AG09309 (cell line): ENCODE data around the gene TGFBR3L.
"Not testable (repeated sequence)": the region's sequence is repeated elsewhere in the genome, so short reads cannot be mapped to it uniquely, and the experiment has no call there.

Experiments
- DNase-seq: peaks from one replicate; pipeline ENCODE4 v3.0.0-alpha.2; 2010; ENCODE audit warnings: low read depth
- H3K4me3 ChIP-seq: 2 replicates; pipeline ENCODE4 v1.5.1; 2011; ENCODE audit warnings: mild to moderate bottlenecking, low read depth, low read length, moderate library complexity; ENCODE audit not compliant: control insufficient read depth
- TF ChIP-seq, protein P1 (sequence below): IDR thresholded peaks from 2 replicates; pipeline ENCODE4 v1.5.1; 2011; ENCODE audit warnings: mild to moderate bottlenecking, low read depth, low read length, inconsistent platforms; ENCODE audit not compliant: insufficient read depth, control insufficient read depth; ENCODE audit errors: missing control alignments

The TGFBR3L gene

DNA sequence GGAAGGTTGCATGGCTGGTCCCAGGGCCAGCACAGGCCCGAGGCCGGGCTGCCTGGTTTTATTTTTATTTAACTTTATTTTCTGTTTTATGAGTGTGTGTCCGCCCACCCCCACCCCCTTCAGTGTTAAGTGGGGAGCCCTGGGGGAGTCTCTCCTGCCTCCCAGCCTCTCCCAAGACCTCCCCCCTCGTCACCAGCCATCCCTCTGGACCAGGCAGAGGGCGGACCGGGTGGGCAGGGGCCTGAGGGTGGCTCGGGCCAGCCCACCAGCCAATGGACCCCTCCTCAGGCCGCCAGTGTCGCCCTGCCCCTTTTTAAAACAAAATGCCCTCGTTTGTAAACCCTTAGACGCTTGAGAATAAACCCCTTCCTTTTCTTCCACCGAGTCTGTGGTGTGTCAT lies 531 bp upstream of the TGFBR3L start:
- TF ChIP-seq, protein P1, sequence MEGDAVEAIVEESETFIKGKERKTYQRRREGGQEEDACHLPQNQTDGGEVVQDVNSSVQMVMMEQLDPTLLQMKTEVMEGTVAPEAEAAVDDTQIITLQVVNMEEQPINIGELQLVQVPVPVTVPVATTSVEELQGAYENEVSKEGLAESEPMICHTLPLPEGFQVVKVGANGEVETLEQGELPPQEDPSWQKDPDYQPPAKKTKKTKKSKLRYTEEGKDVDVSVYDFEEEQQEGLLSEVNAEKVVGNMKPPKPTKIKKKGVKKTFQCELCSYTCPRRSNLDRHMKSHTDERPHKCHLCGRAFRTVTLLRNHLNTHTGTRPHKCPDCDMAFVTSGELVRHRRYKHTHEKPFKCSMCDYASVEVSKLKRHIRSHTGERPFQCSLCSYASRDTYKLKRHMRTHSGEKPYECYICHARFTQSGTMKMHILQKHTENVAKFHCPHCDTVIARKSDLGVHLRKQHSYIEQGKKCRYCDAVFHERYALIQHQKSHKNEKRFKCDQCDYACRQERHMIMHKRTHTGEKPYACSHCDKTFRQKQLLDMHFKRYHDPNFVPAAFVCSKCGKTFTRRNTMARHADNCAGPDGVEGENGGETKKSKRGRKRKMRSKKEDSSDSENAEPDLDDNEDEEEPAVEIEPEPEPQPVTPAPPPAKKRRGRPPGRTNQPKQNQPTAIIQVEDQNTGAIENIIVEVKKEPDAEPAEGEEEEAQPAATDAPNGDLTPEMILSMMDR: no peak
- no peak overlapping the region for H3K4me3 ChIP-seq
- DNase-seq: no peak

DNA sequence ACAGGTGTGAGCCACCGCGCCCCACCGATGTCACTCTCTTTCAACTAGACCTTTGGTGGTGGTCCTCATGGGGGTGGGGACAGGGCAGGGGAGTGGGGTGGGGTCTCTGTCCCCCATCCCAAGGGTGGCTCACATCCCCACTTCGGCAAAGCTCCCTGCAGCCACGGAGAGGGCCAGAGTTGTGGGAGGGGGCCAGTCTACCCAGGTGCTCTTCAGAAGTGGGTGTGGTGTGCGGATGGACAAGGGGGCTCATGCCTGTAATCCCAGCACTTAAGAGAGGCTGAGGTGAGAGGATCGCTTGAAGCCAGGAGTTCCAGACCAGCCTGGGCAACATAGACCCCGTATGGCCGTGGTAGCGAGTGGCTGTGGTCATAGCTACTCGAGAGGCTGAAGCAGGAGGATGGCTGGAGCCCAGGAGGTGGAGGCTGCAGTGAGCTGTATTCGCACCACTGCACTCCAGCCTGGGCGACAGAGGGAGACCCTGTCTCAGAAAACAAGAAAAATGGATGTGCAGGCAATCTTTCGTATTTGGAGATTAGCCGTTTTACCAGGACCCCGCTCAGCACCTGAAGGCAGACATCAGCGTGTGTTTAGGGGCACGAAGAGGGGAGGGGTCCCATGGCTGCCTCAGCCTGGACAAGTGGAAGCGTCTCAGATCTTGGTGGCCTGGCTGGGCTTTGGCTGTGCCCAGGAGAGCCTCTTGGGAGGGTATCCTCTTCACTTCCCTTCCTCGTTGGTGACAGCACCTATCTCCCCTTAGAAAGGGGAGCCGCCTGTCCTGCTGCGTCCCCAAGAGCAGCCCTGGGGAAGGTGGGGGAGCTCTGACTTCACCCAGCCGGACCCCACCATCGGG lies 846 bp downstream of the TGFBR3L start:
- H3K4me3 ChIP-seq: peak overlapping the region; percentile 43
- DNase-seq: no peak
- TF ChIP-seq, protein P1: no peak

DNA sequence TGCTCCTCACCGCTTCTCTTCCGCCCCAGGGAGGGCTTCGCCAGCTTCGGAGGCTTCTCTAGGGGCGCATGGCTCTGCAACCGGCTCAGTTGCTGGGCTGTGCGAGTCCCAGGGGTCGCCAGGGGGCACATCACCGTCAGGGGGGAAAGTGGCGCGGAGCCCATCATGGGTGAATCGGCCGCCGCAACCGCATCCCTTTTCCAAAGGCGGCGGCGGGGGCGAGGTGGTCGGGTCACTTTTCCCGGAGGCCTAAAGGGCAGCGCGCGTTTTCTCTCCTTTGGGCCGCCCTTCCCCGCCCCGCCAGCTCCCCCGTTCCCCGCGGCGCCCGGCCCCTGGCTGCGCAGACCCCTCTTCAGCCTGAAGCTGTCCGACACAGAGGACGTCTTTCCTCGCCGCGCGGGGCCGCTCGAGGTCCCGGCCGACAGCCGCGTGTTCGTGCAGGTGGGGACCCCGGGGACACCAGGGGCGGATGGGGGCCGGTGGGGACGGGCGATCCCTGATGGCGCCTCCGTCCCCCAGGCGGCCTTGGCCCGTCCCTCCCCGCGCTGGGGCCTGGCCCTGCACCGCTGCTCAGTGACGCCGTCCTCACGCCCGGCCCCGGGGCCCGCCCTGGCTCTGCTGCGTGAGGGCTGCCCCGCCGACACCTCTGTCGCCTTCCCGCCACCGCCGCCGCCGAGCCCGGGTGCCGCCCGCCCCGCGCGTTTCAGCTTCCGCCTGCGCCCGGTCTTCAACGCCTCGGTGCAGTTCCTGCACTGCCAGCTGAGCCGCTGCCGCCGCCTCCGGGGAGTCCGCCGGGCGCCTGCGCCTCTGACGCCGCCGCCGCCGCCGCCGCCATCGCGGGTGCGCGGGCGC lies 1.7 kb downstream of the TGFBR3L start:
- peak overlapping the region; percentile 43 for H3K4me3 ChIP-seq
- TF ChIP-seq, protein P1: no peak
- DNase-seq: no peak

DNA sequence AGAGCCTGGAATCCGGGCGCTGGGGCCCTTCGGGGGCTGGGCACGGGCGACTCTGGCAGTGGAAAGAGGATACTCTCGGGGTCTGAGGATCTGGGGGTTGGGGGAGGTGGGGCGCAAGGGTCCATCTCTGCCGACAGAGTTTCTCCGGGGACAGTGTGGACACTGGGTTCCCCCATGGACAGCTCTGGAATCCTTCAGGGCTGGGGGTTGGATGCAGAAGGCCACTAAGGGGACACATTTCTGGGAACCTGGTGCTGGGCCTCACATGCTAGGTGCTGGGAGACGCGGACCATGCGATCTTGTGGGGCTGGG lies 2.3 kb downstream of the TGFBR3L start:
- DNase-seq: no peak
- H3K4me3 ChIP-seq: peak overlapping the region; percentile 43
- TF ChIP-seq, protein P1: no peak

DNA sequence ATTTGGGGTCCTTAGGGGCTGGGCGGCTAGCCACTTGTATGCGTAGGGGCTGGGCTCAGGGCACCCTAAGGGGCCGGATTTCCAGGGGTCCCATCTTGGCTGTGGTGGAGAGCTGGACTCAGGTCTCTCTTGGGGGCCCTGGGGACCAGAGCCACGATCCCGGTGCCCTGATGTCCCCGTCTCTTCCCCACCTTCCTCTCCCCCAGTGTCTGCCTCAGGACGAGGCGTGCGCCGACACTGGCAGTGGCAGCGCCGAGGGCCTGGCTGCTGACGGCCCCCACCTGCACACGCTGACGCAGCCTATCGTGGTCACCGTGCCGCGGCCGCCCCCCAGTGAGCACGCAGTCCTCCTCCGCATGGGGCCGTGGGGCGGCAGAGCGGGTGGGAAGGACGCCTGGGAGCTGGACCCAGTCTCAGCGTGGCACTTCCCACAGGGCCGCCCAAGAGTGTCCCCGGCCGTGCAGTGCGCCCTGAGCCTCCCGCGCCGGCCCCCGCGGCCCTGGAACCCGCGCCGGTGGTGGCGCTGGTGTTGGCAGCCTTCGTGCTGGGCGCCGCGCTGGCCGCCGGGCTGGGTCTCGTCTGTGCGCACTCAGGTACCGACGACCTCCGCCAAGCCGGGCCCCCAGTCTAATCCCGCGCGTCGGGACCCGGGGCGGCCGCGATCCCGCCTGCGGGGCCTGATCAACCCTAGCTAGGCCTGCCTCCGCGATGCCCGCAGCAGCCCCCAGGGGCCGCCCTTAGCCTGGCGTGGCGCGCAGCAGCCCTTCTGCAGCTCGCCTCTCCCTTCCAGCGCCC lies 2.8 kb downstream of the TGFBR3L start:
- no peak for DNase-seq
- TF ChIP-seq, protein P1: peak; percentile 65
- H3K4me3 ChIP-seq: peak overlapping the region; percentile 43

DNA sequence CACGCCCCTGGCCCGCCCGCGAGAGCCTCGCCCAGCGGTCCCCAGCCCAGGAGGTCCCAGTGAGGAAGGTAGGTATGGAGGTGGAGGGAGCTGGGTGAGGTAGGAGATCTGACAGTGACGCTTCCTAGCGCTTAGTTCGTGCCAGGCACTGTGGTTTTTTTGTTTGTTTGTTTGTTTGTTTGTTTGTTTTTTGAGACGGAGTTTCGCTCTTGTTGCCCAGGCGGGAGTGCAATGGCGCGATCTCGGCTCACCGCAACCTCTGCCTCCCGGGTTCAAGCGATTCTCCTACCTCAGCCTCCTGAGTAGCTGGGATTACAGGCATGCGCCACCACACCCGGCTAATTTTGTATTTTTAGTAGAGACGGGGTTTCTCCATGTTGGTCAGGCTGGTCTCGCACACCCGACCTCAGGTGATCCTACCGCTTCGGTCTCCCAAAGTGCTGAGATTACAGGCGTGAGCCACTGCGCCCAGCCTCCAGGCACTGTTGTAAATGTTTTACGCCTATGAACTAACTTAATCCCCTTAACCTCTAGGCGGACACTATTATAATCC lies 3.5 kb downstream of the TGFBR3L start:
- H3K4me3 ChIP-seq: peak overlapping the region; percentile 43
- not testable (repeated sequence) for DNase-seq
